Fibroblast of pulmonary artery (primary cell): ENCODE results near the gene MBP.

ENCODE experiments used
- DNase-seq: peaks from one replicate; pipeline ENCODE4 v3.0.0-alpha.2; 2010; ENCODE audit warnings: low read depth
- H3K4me3 ChIP-seq: replicated peaks from 2 replicates; pipeline ENCODE4 v1.5.1; 2011; ENCODE audit warnings: low read depth, mild to moderate bottlenecking, control low read depth, low read length, moderate library complexity
- TF ChIP-seq, protein P1 (sequence below): IDR thresholded peaks from 2 replicates; pipeline ENCODE4 v1.5.1; 2011; ENCODE audit warnings: mild to moderate bottlenecking, control low read depth, low read length, inconsistent platforms; ENCODE audit errors: missing control alignments

The MBP gene

DNA sequence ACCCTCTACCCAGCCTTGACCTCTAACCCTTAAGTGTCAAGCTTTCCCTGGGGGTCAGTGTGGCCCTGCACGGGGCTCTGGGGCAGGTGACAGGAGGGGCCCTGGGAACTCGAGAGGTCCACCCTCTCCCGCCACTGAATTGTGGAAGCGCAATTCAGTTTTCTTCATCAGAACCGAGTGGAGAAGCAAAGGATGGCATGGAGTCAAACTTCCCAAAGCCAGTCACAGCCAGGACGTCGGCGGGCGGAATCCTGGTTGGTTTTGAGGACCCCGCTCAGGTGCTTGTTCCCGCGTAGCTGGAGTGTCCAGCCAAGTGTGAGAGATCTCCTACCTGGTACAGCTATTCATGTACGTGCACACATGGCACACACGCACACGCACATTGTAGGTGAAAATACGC lies 62.0 kb downstream of the MBP start:
- H3K4me3 ChIP-seq = no peak overlapping the region
- DNase-seq = no peak
- TF ChIP-seq, protein P1, sequence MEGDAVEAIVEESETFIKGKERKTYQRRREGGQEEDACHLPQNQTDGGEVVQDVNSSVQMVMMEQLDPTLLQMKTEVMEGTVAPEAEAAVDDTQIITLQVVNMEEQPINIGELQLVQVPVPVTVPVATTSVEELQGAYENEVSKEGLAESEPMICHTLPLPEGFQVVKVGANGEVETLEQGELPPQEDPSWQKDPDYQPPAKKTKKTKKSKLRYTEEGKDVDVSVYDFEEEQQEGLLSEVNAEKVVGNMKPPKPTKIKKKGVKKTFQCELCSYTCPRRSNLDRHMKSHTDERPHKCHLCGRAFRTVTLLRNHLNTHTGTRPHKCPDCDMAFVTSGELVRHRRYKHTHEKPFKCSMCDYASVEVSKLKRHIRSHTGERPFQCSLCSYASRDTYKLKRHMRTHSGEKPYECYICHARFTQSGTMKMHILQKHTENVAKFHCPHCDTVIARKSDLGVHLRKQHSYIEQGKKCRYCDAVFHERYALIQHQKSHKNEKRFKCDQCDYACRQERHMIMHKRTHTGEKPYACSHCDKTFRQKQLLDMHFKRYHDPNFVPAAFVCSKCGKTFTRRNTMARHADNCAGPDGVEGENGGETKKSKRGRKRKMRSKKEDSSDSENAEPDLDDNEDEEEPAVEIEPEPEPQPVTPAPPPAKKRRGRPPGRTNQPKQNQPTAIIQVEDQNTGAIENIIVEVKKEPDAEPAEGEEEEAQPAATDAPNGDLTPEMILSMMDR = no peak

DNA sequence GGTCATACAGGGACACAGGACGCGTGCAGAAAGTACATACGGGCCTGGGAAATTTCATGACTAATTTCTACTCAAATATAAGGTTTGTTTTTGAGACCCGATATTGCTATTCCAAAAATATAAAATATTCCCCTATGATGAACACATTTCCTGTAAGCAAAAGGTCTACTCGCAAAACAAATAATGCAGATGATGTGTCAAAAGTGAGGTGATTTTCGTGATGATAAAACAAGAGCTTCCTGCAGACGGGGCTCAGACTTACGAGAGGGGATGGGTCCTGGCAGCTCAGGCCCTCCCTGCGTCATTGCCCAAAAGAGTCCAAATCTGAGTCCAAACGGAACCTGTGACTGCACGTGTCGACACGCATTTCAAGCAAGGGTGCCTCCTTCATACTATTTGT lies 62.7 kb downstream of the MBP start:
- TF ChIP-seq, protein P1 = no peak
- no peak overlapping the region for H3K4me3 ChIP-seq
- no peak for DNase-seq

DNA sequence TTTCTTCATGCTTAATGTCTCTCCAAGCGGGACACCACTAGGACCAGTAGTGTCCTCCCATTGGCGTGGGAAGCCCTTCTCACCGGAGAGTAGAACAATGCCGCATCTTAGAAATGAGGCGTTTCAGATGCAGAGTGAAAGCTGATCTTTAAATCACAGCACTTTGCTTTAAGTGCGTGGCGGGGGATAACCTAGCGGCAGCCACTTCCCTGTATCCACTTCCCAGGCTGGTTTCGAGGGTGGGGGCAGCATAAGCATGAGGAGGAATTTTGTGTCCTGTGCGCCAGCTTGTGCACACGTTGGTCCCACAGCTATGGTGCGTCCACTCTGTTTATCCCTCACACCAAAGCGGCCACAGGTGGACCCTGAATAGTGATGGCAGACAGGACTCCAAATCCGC lies 63.1 kb downstream of the MBP start:
- no peak for DNase-seq
- no peak overlapping the region for H3K4me3 ChIP-seq
- TF ChIP-seq, protein P1 = no peak

DNA sequence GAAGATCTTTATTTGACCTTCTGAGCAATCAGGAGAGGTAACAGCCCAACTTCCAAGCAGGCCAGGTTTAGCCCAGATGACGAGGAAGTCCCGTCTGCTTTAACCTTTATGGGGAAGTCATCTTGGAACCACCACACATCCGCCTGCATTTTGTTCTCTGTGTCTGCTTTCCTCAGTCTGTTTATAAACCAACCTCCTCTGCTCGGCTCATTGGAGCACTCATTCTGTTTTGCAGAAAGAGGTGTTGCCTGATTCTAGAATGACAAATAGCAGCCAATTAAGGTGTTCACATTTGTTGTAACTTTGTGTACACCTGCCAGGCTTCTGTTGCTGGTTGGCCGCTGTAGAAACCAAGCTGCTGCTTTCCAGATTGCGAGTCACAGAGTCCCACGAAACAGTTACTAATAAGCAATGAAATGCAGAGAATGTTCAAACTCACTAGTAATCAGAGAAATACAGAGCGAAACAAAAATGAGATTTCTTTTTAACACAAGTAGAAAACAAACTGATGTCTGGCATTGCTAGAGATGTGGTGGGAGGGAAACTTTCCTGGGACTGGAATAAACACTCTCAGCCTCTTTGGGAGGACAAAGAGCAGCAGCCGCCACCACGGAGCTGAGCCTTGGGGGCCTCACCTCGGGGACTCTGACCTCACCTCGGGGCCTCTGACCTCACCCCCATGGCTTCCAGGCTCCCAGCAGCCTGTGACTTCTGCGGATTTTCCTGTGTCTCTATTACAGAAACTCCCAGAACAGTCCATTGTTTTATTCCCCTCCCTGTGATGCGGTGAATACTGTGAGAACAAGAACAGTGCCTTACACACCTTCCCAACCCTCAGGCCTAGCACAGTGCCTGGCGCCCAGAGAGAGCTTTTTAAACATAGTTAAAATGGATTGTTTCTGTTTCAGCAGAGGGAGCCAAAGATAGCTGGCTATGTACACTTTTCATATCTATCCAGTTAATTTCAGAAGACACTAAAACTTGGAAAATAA lies 64.0 kb downstream of the MBP start:
- no peak overlapping the region for H3K4me3 ChIP-seq
- TF ChIP-seq, protein P1 = peak; percentile 14
- DNase-seq = peak; percentile 59

DNA sequence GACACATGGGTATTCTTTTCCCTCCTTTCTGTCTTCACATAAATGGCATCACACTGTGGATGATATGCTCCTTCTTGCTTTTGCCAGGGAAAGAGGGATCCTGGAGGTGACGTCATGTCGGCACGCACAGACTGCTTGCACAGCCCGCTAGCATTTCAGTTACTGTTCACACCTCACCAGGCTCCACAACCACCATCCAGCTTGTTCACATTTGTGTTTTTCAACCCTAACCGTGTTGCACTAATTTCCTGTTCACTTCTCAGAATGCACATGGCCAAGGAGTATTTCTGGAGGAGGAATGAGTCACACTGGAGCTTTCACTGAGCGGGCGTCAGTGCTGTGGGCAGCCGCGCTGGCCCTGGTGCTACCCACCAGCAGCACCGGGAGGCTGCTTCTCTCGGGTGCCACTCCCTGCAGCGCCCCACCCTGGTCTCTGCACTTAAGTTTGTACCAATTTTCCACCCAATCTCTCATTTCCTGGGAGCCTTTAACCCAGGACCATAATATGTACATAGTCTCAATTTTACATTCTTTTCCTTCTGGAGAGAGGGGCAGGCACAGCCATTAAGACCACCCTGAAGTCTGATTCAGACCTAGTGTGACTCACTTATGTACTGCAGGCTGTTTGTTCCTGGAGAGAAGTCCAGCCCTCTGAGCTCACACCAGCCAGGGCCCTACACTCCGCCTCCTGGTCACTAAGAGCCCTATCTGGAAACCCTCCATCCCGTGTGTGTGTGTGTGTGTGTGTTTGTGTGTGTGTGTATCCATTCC lies 65.1 kb downstream of the MBP start:
- H3K4me3 ChIP-seq = peak overlapping the region; percentile 6
- DNase-seq = peak; percentile 94
- TF ChIP-seq, protein P1 = peak; percentile 18

DNA sequence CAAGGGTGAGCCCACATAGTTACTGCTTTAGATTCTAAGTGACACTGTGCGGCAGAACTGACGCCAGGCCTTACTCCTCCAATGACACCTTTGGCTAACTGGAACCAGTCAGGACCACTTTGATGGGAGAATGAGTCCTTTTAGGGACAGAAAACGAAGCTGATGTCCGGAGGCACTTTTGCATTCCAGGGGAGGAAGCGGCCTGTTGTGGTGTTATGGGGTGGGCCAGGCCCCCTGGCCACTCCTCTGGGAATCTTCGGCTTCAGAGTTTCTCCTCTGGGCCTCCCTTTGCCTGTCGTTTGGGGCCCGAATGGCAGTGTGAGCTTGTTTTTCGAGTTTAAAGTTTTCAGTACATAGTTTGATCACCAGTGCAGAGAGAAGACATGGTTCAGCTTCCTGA lies 65.9 kb downstream of the MBP start:
- TF ChIP-seq, protein P1 = no peak
- DNase-seq = no peak
- H3K4me3 ChIP-seq = no peak overlapping the region
